Psoas muscle (tissue), 8 donors: ENCODE data around the gene PRAC2. TPM values are rescaled to one million over a fixed set of nuclear protein-coding genes. Genes with fewer than 3 reads are reported as not detected.

ENCODE experiments used
- ATAC-seq, 4 donors: fragments of 200-7000 bp; cut with Tn5 transposase; one replicate each; pipeline ENCODE4 v1.9.1; 2020; ENCODE audit warnings: moderate library complexity in 3 of 4, mild to moderate bottlenecking in 2 of 4
- DNase-seq, 2 donors: peaks; one replicate each; pipeline ENCODE4 v3.0.0-alpha.2; 2020
- H3K27ac ChIP-seq: fragments of 200-600 bp; one replicate; pipeline ENCODE4 v1.8.0; 2022
- H3K27me3 ChIP-seq, 3 donors: fragments of 200-600 bp in 1 of 3; one replicate each; pipeline versions ENCODE4 v1.6.1 to v1.8.0; 2013 to 2022; ENCODE audit warnings: low read length in 2 of 3, mild to moderate bottlenecking in 2 of 3, moderate library complexity in 1 of 3; ENCODE audit not compliant: insufficient read depth in 3 of 3
- H3K36me3 ChIP-seq, 2 donors: fragments of 200-600 bp in 1 of 2; one replicate each; pipeline versions ENCODE4 v1.6.1 to v1.8.0; 2013 to 2022; ENCODE audit warnings: low read depth in 1 of 2, mild to moderate bottlenecking in 1 of 2, moderate library complexity in 1 of 2; ENCODE audit not compliant: insufficient read depth in 1 of 2
- H3K4me1 ChIP-seq: fragments of 200-600 bp; one replicate; pipeline ENCODE4 v1.8.0; 2022
- H3K4me3 ChIP-seq: fragments of 200-600 bp; one replicate; pipeline ENCODE4 v1.8.0; 2022; ENCODE audit warnings: mild to moderate bottlenecking
- H3K9me3 ChIP-seq: fragments of 200-600 bp; one replicate; pipeline ENCODE4 v1.8.0; 2022
- CTCF ChIP-seq: fragments of 200-600 bp; IDR thresholded peaks from one replicate; pipeline ENCODE4 v1.8.0; 2022; ENCODE audit warnings: antibody characterized with exemption
- WGBS, 3 donors: extraction: QIAGEN DNeasy Blood & Tissue Kit; methylation state at CpG; one replicate each; pipeline versions ENCODE4 v1.1.6 to v1.1.7; 2013; 5-methylcytosine and 5-hydroxymethylcytosine counted together
- intact Hi-C, 2 donors: fragments of 100-400 bp; cut with DNase I; formaldehyde crosslinking; loops; one replicate each; pipeline versions ENCODE4 v1.11.0 to v1.14.2; 2022
- polyA plus RNA-seq, 3 donors: library from polyadenylated mRNA; stranded (reverse); fragments of 200-250 nt; gene quantifications; one replicate each; pipeline ENCODE4 v1.2.3, GENCODE V29; 2013
- total RNA-seq, 4 donors: library from RNA; stranded (reverse); fragmentation: NEBNext Ultra II Directional in 2 of 4; extraction: Animal tissue kit (Norgen Biotek cat#: 25700) in 2 of 4; gene quantifications; one replicate each; pipeline versions ENCODE4 v1.2.1 to v1.2.4, GENCODE V29; 2021 to 2023
- donor health status: healthy with polysubstance abuse.
- donor health status: DM: no; HTN: no; CAD: no; lungs with moderate emphysema.
- donor health status: Bipolar disorder and iron deficiency.
- donor health status: healthy.
- donor health status: DM: yes; HTN: yes; CAD: no.
- donor health status: DM: no; HTN: no; CAD: no.
- donor health status: DM: no; HTN: no; CAD: no.
- donor health status: DM: yes; HTN: yes; CAD: no.

Gene PRAC2
- total and polyA plus RNA-seq, 7 donors = not detected

GRCh38 chr17:48738803-48739526, 16.0 kb downstream of the PRAC2 start:
- 4 to 10% (median 4%) methylated on average over 37 of the region's 37 CpGs for WGBS, 3 donors
- no peak overlapping the region for H3K27ac ChIP-seq
- TF ChIP-seq CTCF = no peak
- H3K4me3 ChIP-seq = no peak overlapping the region
- intact Hi-C loops = no loop called here
- no peaks in the 10 kb centered on the region for H3K4me1 ChIP-seq
- H3K9me3 ChIP-seq = no peaks in the 10 kb centered on the region
- peaks cover 0 to 99% (median 50%) of the 10 kb centered on the region in 3 donors for H3K27me3 ChIP-seq
- no peak for DNase-seq
- ATAC-seq = no peak
- H3K36me3 ChIP-seq = no peaks in the 10 kb centered on the region

GRCh38 chr17:48740537-48740936, 17.6 kb downstream of the PRAC2 start:
- Histone ChIP-seq H3K27ac (no peak overlapping the region), H3K27me3 (peaks cover 0 to 99% (median 41%) of the 10 kb centered on the region in 3 donors), H3K9me3 (no peaks in the 10 kb centered on the region), H3K36me3 (no peaks in the 10 kb centered on the region), H3K4me1 (no peaks in the 10 kb centered on the region), H3K4me3 (no peak overlapping the region)
- no peak for TF ChIP-seq CTCF
- DNase-seq (no peak), ATAC-seq (no peak)
- intact Hi-C loops = no loop called here

- intact Hi-C loops = no loop called here
- H3K27me3 ChIP-seq = peaks cover 11 to 98% (median 27%) of the 10 kb centered on the region in 3 donors
- no peaks in the 10 kb centered on the region for H3K36me3 ChIP-seq
- ATAC-seq = no peak
- no peak for DNase-seq
- WGBS, 3 donors = 12 to 23% (median 21%) methylated on average over 12 of the region's 12 CpGs
- H3K4me3 ChIP-seq = no peak overlapping the region
- no peak for TF ChIP-seq CTCF
- H3K4me1 ChIP-seq = no peaks in the 10 kb centered on the region
- H3K27ac ChIP-seq = no peak overlapping the region
- H3K9me3 ChIP-seq = no peaks in the 10 kb centered on the region
These were observed 22.6 kb downstream of the PRAC2 start for GRCh38 chr17:48745381-48746275.

GRCh38 chr17:48746916-48747444, 24.0 kb downstream of the PRAC2 start:
- H3K27me3 ChIP-seq = peaks cover 11 to 98% (median 30%) of the 10 kb centered on the region in 3 donors
- ATAC-seq (no peak), DNase-seq (no peak)
- H3K36me3 ChIP-seq = no peaks in the 10 kb centered on the region
- intact Hi-C loops = no loop called here
- H3K4me1 ChIP-seq = no peaks in the 10 kb centered on the region
- 2 to 6% (median 4%) methylated on average over 21 of the region's 21 CpGs for WGBS, 3 donors
- H3K4me3 ChIP-seq = no peak overlapping the region
- no peak overlapping the region for H3K27ac ChIP-seq
- H3K9me3 ChIP-seq = no peaks in the 10 kb centered on the region
- TF ChIP-seq CTCF = no peak
